H9 (cell line): ENCODE data around the gene TPD52L3. TPM values are rescaled to one million over a fixed set of nuclear protein-coding genes. Genes with fewer than 3 reads are reported as not detected.

ENCODE experiments used
- DNase-seq: peaks from one replicate; pipeline ENCODE4 v3.0.0-alpha.2; 2017
- H2AFZ ChIP-seq: one replicate; pipeline ENCODE4 v1.6.1; 2013; ENCODE audit warnings: mild to moderate bottlenecking, low read length, control low read depth, moderate library complexity
- H2AK5ac ChIP-seq: 2 replicates; pipeline ENCODE4 v1.6.1; 2013; ENCODE audit warnings: low read length, control low read depth, mixed read lengths; ENCODE audit not compliant: insufficient read length
- H2BK120ac ChIP-seq: one replicate; pipeline ENCODE4 v1.6.1; 2013; ENCODE audit warnings: low read depth, mild to moderate bottlenecking, low read length, control low read depth, inconsistent platforms; ENCODE audit not compliant: poor library complexity, severe bottlenecking
- H2BK12ac ChIP-seq: 2 replicates; pipeline ENCODE4 v1.6.1; 2013; ENCODE audit warnings: low read length, control low read depth, mixed read lengths, low read depth; ENCODE audit not compliant: insufficient read length
- H2BK15ac ChIP-seq: 2 replicates; pipeline ENCODE4 v1.6.1; 2013; ENCODE audit warnings: low read depth, low read length, control low read depth
- H2BK20ac ChIP-seq: one replicate; pipeline ENCODE4 v1.6.1; 2013; ENCODE audit warnings: low read depth, mild to moderate bottlenecking, low read length, control low read depth, inconsistent platforms; ENCODE audit not compliant: poor library complexity, severe bottlenecking
- H2BK5ac ChIP-seq: 2 replicates; pipeline ENCODE4 v1.6.1; 2013; ENCODE audit warnings: low read length, control low read depth, mixed read lengths; ENCODE audit not compliant: insufficient read length
- H3K14ac ChIP-seq: 2 replicates; pipeline ENCODE4 v1.6.1; 2013; ENCODE audit warnings: low read length, control low read depth; ENCODE audit not compliant: insufficient read depth
- H3K18ac ChIP-seq: 2 replicates; pipeline ENCODE4 v1.6.1; 2013; ENCODE audit warnings: low read depth, mild to moderate bottlenecking, mixed read lengths, low read length, control low read depth; ENCODE audit not compliant: insufficient read length
- H3K23ac ChIP-seq: 2 replicates; pipeline ENCODE4 v1.6.1; 2013; ENCODE audit warnings: low read length, control low read depth, mixed read lengths, low read depth; ENCODE audit not compliant: insufficient read length
- H3K23me2 ChIP-seq: 2 replicates; pipeline ENCODE4 v1.6.1; 2013; ENCODE audit warnings: low read depth, mild to moderate bottlenecking, mixed read lengths, low read length, control low read depth; ENCODE audit not compliant: insufficient read length, poor library complexity, severe bottlenecking
- H3K27ac ChIP-seq: 2 replicates; pipeline ENCODE4 v1.5.1; 2013; ENCODE audit warnings: low read length, control low read depth, mixed read lengths, low read depth; ENCODE audit not compliant: insufficient read length
- H3K27me3 ChIP-seq: 2 replicates; pipeline ENCODE4 v1.6.1; 2013; ENCODE audit warnings: low read length, control low read depth, inconsistent platforms; ENCODE audit not compliant: insufficient read depth
- H3K4ac ChIP-seq: 2 replicates; pipeline ENCODE4 v1.6.1; 2013; ENCODE audit warnings: low read depth, mild to moderate bottlenecking, control low read depth, inconsistent platforms, low read length, moderate library complexity
- H3K4me1 ChIP-seq: 2 replicates; pipeline ENCODE4 v1.6.1; 2013; ENCODE audit warnings: low read length, control low read depth, inconsistent platforms; ENCODE audit not compliant: insufficient read depth
- H3K4me2 ChIP-seq: 2 replicates; pipeline ENCODE4 v1.6.1; 2013; ENCODE audit warnings: low read length, control low read depth, mixed read lengths; ENCODE audit not compliant: insufficient read length, insufficient read depth
- H3K56ac ChIP-seq: 2 replicates; pipeline ENCODE4 v1.6.1; 2013; ENCODE audit warnings: low read depth, mild to moderate bottlenecking, mixed read lengths, low read length, control low read depth; ENCODE audit not compliant: insufficient read length
- H3K79me1 ChIP-seq: 2 replicates; pipeline ENCODE4 v1.6.1; 2013; ENCODE audit warnings: low read depth, mild to moderate bottlenecking, moderate library complexity, low read length, control low read depth, inconsistent platforms; ENCODE audit not compliant: insufficient read depth, poor library complexity, severe bottlenecking
- H3K79me2 ChIP-seq: 2 replicates; pipeline ENCODE4 v1.6.1; 2013; ENCODE audit warnings: low read length, control low read depth, inconsistent platforms; ENCODE audit not compliant: insufficient read depth
- H3K9ac ChIP-seq: 2 replicates; pipeline ENCODE4 v1.6.1; 2013; ENCODE audit warnings: low read length, control low read depth, mixed read lengths; ENCODE audit not compliant: insufficient read length; ENCODE audit errors: extremely low read depth
- H3K9me3 ChIP-seq: one replicate; pipeline ENCODE4 v1.6.1; 2013; ENCODE audit warnings: low read depth, low read length, inconsistent platforms; ENCODE audit not compliant: control insufficient read depth
- H3T11ph ChIP-seq: one replicate; pipeline ENCODE4 v1.6.1; 2013; ENCODE audit warnings: mild to moderate bottlenecking, low read length, control low read depth, inconsistent platforms
- H4K20me1 ChIP-seq: one replicate; pipeline ENCODE4 v1.6.1; 2013; ENCODE audit not compliant: control insufficient read depth, insufficient read length, insufficient read depth
- H4K5ac ChIP-seq: 2 replicates; pipeline ENCODE4 v1.6.1; 2013; ENCODE audit warnings: low read depth, mild to moderate bottlenecking, mixed read lengths, low read length, control low read depth; ENCODE audit not compliant: insufficient read length
- H4K8ac ChIP-seq: replicated peaks from 2 replicates; pipeline ENCODE4 v1.6.1; 2013; ENCODE audit warnings: low read length, control low read depth, mixed read lengths, low read depth; ENCODE audit not compliant: insufficient read length
- H4K91ac ChIP-seq: 2 replicates; pipeline ENCODE4 v1.6.1; 2013; ENCODE audit warnings: low read depth, mild to moderate bottlenecking, moderate library complexity, mixed read lengths, low read length, control low read depth; ENCODE audit not compliant: insufficient read length
- H3K27ac Mint-ChIP-seq, 3 experiments: 2 replicates in 2 of 3; 3 replicates in 1 of 3; pipeline ENCODE4 v1.8.0; 2020 to 2021; ENCODE audit warnings: mixed read lengths in 3 of 3, mild to moderate bottlenecking in 1 of 3, moderate library complexity in 1 of 3
- H3K27me3 Mint-ChIP-seq: 2 replicates; pipeline ENCODE4 v1.8.0; 2021; ENCODE audit warnings: low read depth, mild to moderate bottlenecking, moderate library complexity, mixed read lengths
- H3K36me3 Mint-ChIP-seq, 3 experiments: 2 replicates in 2 of 3; 3 replicates in 1 of 3; pipeline ENCODE4 v1.8.0; 2020 to 2021; ENCODE audit warnings: low read depth in 3 of 3, mixed read lengths in 3 of 3; ENCODE audit not compliant: insufficient read depth in 1 of 3
- H3K4me1 Mint-ChIP-seq, 2 experiments: 2 replicates each; pipeline ENCODE4 v1.8.0; 2020; ENCODE audit warnings: mixed read lengths in 2 of 2
- H3K4me3 Mint-ChIP-seq, 2 experiments: 2 replicates in 1 of 2; 3 replicates in 1 of 2; pipeline ENCODE4 v1.8.0; 2020 to 2021; ENCODE audit warnings: mild to moderate bottlenecking in 2 of 2, mixed read lengths in 2 of 2, moderate library complexity in 1 of 2
- H3K9me3 Mint-ChIP-seq, 2 experiments: 2 replicates in 1 of 2; 3 replicates in 1 of 2; pipeline ENCODE4 v1.8.0; 2020; ENCODE audit warnings: mild to moderate bottlenecking in 2 of 2, mixed read lengths in 2 of 2, moderate library complexity in 1 of 2
- WGBS: extraction: QIAGEN DNeasy Blood & Tissue Kit; methylation state at CpG from one replicate; pipeline ENCODE4 v1.1.7; 2013; ENCODE audit warnings: missing lambda C conversion rate, low lambda C conversion rate, mixed read lengths; ENCODE audit not compliant: insufficient read length; ENCODE audit errors: extremely low coverage; 5-methylcytosine and 5-hydroxymethylcytosine counted together
- total RNA-seq: library from RNA; stranded (reverse); gene quantifications from 2 replicates; pipeline ENCODE4 v1.2.1, GENCODE V29; 2021
- TF ChIP-seq, protein P1 (sequence below): fragments of 200-600 bp; sonication (generic); conservative IDR thresholded peaks from 3 replicates; pipeline ENCODE4 v1.8.0; 2021; ENCODE audit warnings: antibody characterized with exemption, mild to moderate bottlenecking

TPD52L3 gene
- total RNA-seq, 1 experiment from 2014 or later, result not detected

GRCh38 chr9:6355728-6356127, 27.6 kb downstream of the TPD52L3 start:
- no peaks in the 10 kb centered on the region for H3K9me3 ChIP-seq
- H3T11ph ChIP-seq, result no peak overlapping the region
- H3K4ac ChIP-seq, result no peak overlapping the region
- H4K8ac ChIP-seq, result no peak overlapping the region
- no peak overlapping the region for H3K56ac ChIP-seq
- no peaks in the 10 kb centered on the region for H3K4me1 ChIP-seq
- H4K91ac ChIP-seq, result no peak overlapping the region
- no peak overlapping the region for H3K14ac ChIP-seq
- no peak overlapping the region for H3K18ac ChIP-seq
- Mint-ChIP-seq H3K4me3 (no peak overlapping the region), H3K27me3 (peaks cover 4% of the 10 kb centered on the region), H3K4me1 (peaks cover 6 to 9% of the 10 kb centered on the region in 2 experiments), H3K9me3 (no peaks in the 10 kb centered on the region), H3K27ac (no peak overlapping the region), H3K36me3 (no peaks in the 10 kb centered on the region)
- H2AFZ ChIP-seq, result no peak overlapping the region
- H2BK15ac ChIP-seq, result no peak overlapping the region
- WGBS, result no CpG with 5 or more reads among the region's 2 CpGs
- no peak overlapping the region for H2BK12ac ChIP-seq
- H4K20me1 ChIP-seq, result no peaks in the 10 kb centered on the region
- H3K9ac ChIP-seq, result no peak overlapping the region
- TF ChIP-seq, protein P1, sequence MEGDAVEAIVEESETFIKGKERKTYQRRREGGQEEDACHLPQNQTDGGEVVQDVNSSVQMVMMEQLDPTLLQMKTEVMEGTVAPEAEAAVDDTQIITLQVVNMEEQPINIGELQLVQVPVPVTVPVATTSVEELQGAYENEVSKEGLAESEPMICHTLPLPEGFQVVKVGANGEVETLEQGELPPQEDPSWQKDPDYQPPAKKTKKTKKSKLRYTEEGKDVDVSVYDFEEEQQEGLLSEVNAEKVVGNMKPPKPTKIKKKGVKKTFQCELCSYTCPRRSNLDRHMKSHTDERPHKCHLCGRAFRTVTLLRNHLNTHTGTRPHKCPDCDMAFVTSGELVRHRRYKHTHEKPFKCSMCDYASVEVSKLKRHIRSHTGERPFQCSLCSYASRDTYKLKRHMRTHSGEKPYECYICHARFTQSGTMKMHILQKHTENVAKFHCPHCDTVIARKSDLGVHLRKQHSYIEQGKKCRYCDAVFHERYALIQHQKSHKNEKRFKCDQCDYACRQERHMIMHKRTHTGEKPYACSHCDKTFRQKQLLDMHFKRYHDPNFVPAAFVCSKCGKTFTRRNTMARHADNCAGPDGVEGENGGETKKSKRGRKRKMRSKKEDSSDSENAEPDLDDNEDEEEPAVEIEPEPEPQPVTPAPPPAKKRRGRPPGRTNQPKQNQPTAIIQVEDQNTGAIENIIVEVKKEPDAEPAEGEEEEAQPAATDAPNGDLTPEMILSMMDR, result no peak
- no peak for DNase-seq
- no peak overlapping the region for H3K27ac ChIP-seq
- H3K23me2 ChIP-seq, result no peaks in the 10 kb centered on the region
- H2BK120ac ChIP-seq, result no peak overlapping the region
- H3K79me2 ChIP-seq, result no peaks in the 10 kb centered on the region
- H3K23ac ChIP-seq, result no peak overlapping the region
- H3K4me2 ChIP-seq, result no peak overlapping the region
- no peak overlapping the region for H2BK20ac ChIP-seq
- no peaks in the 10 kb centered on the region for H3K27me3 ChIP-seq
- H4K5ac ChIP-seq, result no peak overlapping the region
- no peak overlapping the region for H2BK5ac ChIP-seq
- no peaks in the 10 kb centered on the region for H3K79me1 ChIP-seq
- H2AK5ac ChIP-seq, result no peak overlapping the region
